Activated naive CD4-positive, alpha-beta T cell (primary cell): ENCODE results near the gene INPP4A.
A peak's percentile ranks its signal among the peaks of the same experiment; 100 is the strongest.

ENCODE experiments used
- DNase-seq, 4 experiments: peaks; one replicate each; lab custom pipeline; 2025; lab: John Stamatoyannopoulos, UW

INPP4A gene

GRCh38 chr2:98476192-98476868, 31.7 kb downstream of the INPP4A start:
- no peak for DNase-seq

DNA sequence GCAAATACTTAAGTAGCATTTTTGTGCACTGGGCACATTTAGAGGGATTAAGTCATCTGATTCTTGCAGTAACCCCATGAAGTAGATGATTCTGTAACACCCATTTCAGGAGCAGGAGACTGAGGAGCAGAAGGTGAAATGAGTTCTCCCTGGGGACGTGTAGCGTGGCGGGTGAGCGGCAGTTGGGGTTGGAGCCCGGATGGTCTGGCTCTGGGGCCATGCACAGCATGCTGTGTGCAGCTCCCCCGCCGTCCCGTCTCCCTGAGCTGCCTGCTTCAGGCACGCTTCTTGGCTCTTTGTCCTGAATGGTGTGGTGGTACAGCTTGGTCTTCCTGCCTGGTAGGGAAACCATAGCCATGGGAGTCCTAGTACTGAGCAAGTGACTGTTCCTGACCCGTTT, 32.4 kb downstream of the INPP4A start:
- DNase-seq, result no peak

- DNase-seq, result no peak
Measured at GRCh38 chr2:98477506-98477905, 32.8 kb downstream of the INPP4A start.

GRCh38 chr2:98478088-98478551, 33.5 kb downstream of the INPP4A start:
- no peak for DNase-seq

GRCh38 chr2:98478907-98479306, 34.2 kb downstream of the INPP4A start:
- DNase-seq, result no peak

DNA sequence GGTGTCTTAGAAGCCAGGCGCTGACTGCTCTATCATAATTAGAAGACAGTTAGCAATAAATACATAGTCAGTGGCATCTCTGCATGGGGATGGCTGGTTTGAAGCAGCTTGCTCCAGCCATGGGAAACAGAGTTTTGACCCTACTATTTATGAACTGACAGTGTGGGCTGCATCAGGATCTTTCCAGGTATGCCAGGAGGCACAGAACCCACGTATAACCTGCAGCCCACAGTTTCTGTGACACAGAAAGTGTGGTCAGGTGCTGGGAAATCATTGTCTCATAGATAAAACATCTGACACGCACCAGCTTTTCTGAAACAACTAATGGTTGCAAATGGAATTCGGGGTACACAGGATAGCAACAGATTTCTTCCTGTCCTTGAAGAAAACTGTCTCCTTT, 34.7 kb downstream of the INPP4A start:
- DNase-seq, result no peak

GRCh38 chr2:98479959-98480524, 35.4 kb downstream of the INPP4A start:
- DNase-seq, result no peak

- no peak for DNase-seq
Measured at GRCh38 chr2:98480598-98480997, 35.9 kb downstream of the INPP4A start.

DNA sequence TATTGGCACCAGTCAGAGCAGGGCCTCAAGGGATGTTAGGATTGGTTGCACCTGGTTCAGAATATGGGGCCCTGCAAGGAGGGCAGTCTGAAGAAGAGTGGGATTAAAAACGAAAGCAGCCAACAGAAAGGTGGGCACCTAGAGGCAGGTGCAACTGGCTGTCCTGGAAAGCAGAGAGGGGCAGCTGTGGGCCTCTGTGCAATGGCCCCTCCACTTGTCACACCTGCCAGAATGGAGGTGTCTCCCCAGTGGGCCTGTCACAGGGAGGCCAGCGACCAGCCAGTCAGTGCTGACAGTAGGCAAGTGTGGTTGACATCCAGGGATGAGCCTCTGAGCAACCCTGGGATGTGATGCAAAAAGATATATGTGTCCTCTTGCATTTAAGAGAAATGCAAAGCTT, 37.7 kb downstream of the INPP4A start:
- no peak for DNase-seq

DNA sequence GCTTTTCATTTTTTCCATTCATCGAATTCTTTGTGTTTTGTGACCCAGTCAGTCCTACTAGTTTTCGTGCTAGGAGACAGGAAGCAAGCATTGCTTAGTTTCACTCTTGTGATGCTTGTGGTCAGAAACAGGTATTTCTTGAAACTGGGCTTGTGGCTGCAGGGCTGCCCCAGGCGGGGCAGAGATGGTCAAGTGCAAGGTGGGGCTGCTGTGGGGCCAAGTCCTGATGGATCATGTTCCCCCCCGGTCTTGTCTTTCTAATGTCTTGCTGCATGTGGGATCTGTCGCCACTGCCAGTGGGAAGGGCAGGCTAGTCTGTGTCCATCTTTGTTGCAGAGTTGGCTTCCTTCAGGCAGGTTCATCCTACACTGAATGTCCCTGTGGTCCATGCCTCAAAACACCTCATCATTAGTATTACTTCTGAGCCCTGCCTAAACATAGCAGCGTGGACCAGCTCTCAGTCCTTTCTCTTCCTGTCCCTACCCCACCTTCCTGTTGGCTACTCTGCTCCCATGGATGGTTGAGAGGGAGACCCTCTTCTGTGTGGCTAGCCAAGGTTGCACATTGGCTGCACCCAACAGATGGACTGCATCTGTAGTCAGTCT, 38.7 kb downstream of the INPP4A start:
- no peak for DNase-seq

GRCh38 chr2:98484121-98484557, 39.5 kb downstream of the INPP4A start:
- DNase-seq, result no peak

GRCh38 chr2:98484652-98485452, 40.2 kb downstream of the INPP4A start:
- DNase-seq, result no peak

GRCh38 chr2:98485453-98485755, 40.7 kb downstream of the INPP4A start:
- no peak for DNase-seq

- DNase-seq, result no peak
Measured at GRCh38 chr2:98486374-98486981, 41.8 kb downstream of the INPP4A start.

DNA sequence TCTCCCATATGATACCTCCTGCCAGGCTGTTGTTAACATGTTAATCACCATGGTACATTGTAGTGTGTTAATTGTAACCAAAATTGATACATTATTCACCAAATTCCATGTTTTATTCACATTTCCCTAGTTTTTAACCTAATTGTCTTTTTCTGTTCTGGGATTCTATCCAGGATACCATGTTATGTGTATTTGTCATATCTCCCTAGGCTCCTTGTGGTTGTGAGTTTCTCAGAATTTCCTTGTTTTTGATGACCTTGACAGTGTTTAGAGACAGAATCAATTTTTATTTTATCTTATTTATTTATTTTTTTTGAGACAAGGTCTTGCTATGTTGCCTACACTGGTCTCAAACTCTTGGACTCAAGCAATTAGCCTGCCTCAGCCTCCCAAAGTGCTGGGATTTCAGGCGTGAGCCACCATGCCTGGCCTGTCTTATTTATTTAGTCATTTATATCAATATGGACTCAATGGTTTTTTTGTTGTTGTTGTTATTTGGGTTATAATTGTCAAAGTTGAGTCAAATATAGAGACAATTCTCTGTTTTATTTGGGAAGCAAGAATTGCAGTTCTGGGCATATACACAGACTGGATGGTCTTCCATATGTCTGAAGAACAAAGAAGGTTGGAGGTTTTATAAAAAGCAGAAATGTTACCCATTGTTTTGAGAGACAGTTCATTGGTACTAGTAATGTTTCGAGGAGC, 42.6 kb downstream of the INPP4A start:
- DNase-seq, result no peak

DNA sequence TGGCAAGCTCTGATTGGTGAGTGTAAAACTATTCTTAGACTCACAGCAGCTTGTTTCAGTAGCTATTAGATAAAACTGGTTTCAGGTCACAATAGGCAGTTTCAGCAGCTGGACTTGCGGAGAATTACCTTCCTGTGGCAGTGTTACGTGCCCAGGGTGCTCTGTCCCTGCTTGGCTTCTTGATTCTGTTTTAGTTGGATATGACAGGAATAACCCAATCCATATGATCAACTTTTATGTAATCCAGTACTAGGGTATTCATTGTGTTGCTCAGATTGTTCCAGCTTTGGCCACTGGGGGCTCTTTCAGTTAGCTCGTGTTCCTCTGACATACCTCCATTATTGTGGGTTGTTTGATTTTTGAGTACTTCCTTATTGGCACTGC, 43.1 kb downstream of the INPP4A start:
- DNase-seq, result peak in 1 of 4 experiments; percentile 25

DNA sequence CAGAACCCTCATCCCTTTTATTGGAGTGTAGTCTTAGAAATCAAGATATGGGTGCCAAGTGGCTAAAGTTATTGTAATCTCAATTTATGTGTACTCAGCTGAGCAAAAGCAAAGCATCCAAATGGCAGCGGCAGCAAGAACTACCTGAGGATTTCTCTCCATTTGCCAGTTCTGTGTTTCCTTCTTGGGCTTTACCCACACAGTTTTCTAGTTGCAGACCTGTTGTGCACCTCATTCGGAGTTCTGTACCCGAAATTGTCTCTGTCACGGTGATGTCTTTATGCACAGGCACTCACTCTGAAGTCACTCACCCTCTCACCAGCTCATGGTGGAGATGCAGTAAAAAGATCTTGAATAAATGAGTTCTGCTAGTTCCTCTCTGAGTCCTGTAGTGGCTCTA, 43.6 kb downstream of the INPP4A start:
- no peak for DNase-seq

- no peak for DNase-seq
Measured at GRCh38 chr2:98489486-98489885, 44.8 kb downstream of the INPP4A start.

GRCh38 chr2:98489971-98490962, 45.6 kb downstream of the INPP4A start:
- no peak for DNase-seq

GRCh38 chr2:98492441-98492840, 47.8 kb downstream of the INPP4A start:
- no peak for DNase-seq

- no peak for DNase-seq
Measured at GRCh38 chr2:98494699-98495098, 50.0 kb downstream of the INPP4A start.
